Right cardiac atrium (tissue), 5 donors: Measurements from ENCODE around the gene ENHO. TPM values are rescaled to one million over a fixed set of nuclear protein-coding genes. Genes with fewer than 3 reads are reported as not detected.
"Not testable (repeated sequence)": the region's sequence is repeated elsewhere in the genome, so short reads cannot be mapped to it uniquely, and the experiment has no call there.

Source experiments
- ATAC-seq, 2 donors: fragments of 200-7000 bp; cut with Tn5 transposase; one replicate each; pipeline versions ENCODE4 v1.8.0 to v1.9.1; 2020; ENCODE audit warnings: moderate library complexity in 2 of 2, mild to moderate bottlenecking in 1 of 2
- DNase-seq, 3 donors: peaks; one replicate each; pipeline ENCODE4 v3.0.0-alpha.2; 2020
- H3K27ac ChIP-seq: one replicate; pipeline ENCODE4 v1.5.1; 2013; ENCODE audit warnings: mild to moderate bottlenecking, low read length, control low read depth, moderate library complexity
- H3K27me3 ChIP-seq: one replicate; pipeline ENCODE4 v1.6.1; 2013; ENCODE audit not compliant: control insufficient read depth, insufficient read depth
- H3K4me1 ChIP-seq: one replicate; pipeline ENCODE4 v1.6.1; 2013; ENCODE audit warnings: low read length; ENCODE audit not compliant: control insufficient read depth, insufficient read depth
- H3K4me3 ChIP-seq: one replicate; pipeline ENCODE4 v1.5.1; 2013; ENCODE audit warnings: low read length, control low read depth
- H3K9me3 ChIP-seq: one replicate; pipeline ENCODE4 v1.6.1; 2013; ENCODE audit warnings: low read length; ENCODE audit not compliant: control insufficient read depth
- WGBS: extraction: QIAGEN DNeasy Blood & Tissue Kit; methylation state at CpG from one replicate; pipeline ENCODE4 v1.1.7; 2013; 5-methylcytosine and 5-hydroxymethylcytosine counted together
- intact Hi-C, 4 donors: fragments of 100-400 bp; cut with DNase I; formaldehyde crosslinking; loops; one replicate each; pipeline versions ENCODE4 v1.11.0 to v1.14.0; 2022 to 2023
- polyA plus RNA-seq: library from polyadenylated mRNA; stranded (reverse); fragments of 200-250 nt; gene quantifications from one replicate; pipeline ENCODE4 v1.2.3, GENCODE V29; 2013
- total RNA-seq, 4 donors: library from RNA; stranded (reverse); fragmentation: NEBNext Ultra II Directional; extraction: Animal tissue kit (Norgen Biotek cat#: 25700); gene quantifications; one replicate each; pipeline ENCODE4 v1.2.1, GENCODE V29; 2021
- donor health status: healthy with polysubstance abuse.
- donor health status: DM: no; HTN: yes; CAD: no.
- donor health status: DM: no; HTN: no; CAD: no.
- donor health status: DM: no; HTN: yes; CAD: no; lungs with severe emphysema.
- donor health status: DM: yes; HTN: yes; CAD: no.

The ENHO gene
- total and polyA plus RNA-seq, 5 donors: 0.67 to 3.2 (median 1.6) TPM

DNA sequence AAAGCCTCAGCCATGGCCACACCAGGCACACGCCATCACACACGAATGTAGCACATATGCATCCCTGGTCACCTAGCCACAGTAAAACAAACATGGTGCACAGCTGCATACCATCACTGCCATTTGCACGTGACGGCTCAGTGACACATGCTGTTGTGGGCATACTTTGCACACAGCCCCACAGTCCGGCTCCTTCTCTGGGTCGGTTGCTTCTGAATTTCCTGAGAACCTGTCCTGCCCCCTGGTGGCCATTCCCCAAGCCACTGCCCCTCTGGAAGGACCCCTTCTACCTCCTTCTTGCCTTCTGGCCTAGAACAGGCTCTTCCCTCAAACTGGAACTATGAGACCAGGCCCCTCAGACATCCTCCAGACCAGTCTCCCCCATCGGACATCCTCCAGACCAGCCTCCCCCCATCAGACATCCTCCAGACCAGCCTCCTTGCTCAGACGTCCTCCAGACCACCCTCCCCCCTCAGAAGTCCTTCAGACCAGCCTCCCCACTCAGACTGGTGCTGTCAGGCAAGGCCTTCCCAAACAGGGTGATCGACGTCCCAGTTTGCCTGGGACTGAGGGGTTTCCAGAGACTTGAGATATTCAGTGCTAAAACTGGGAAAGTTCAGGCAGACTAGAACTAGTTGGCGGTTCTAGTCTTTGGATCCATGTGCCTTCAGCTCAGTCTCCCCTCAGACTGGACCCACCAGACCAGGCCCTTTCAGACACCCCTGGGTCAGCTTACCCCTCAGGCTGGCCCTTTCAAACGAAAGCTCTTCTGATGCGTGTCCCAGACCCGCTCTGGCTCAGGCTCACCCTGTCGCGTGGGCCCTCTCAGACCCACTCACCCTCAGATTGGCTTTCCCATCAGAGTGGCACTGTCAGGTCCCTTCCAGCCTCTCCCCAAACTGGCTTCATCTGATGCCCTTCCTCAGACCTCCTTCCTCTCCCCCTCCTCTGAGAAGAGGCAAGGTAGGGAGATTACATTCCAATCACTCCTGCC is 24.3 kb upstream of the ENHO start:
- Histone ChIP-seq H3K4me3 (no peak overlapping the region), H3K4me1 (no peaks in the 10 kb centered on the region), H3K27me3 (no peaks in the 10 kb centered on the region), H3K27ac (no peak overlapping the region), H3K9me3 (no peaks in the 10 kb centered on the region)
- intact Hi-C loops: loop anchor here in 2 of 4 donors (2.0 to 10.0 kb wide), 5 partner anchors 44 to 215 kb away; no protein-coding TSS in a partner anchor
- 56% methylated on average over 16 of the region's 16 CpGs for WGBS
- DNase-seq (peak; percentile 75 to 88 (median 82)), ATAC-seq (peak; percentile 59 to 73)

DNA sequence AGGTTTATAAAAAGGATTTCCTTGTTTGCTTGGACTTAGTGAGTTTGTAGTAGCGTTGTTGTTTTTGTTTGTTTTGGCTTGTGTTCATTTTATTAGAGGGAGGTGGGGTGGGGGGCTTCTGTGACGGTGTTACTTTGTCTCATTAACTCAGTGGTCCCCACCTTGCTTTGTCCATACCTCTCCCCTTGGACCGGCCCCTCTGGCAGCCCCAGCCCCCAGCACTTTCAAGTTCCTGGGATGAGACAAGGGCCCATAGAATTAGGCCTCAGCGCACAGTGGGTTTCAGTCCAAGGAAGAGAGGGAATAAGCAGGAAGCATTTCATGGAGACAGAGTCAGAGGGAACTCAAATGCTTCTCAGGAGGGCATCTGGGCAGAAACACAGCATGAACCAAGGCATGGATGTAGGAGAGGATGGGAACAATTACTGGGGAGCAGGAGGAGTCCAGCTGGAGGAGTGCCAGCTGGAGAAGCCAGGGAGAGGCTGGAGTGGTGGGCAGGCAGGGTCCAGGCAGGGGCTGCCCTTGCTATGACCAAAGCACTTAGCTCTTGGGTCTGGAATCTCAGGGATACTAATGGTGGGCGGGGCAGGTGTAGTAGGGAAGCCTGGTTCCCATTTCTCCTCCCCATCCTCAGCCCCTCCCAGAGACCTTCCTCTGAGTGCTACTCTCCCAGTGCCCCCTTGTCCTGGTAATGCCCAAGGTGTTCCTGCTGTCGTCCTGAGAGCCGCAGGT is 23.5 kb upstream of the ENHO start:
- H3K27me3 ChIP-seq: no peaks in the 10 kb centered on the region
- WGBS: 82% methylated on average over 7 of the region's 7 CpGs
- no peak for DNase-seq
- no peaks in the 10 kb centered on the region for H3K4me1 ChIP-seq
- ATAC-seq: no peak
- H3K27ac ChIP-seq: no peak overlapping the region
- intact Hi-C loops: loop anchor here in 2 of 4 donors (2.0 to 10.0 kb wide), 5 partner anchors 44 to 214 kb away; no protein-coding TSS in a partner anchor
- no peak overlapping the region for H3K4me3 ChIP-seq
- H3K9me3 ChIP-seq: no peaks in the 10 kb centered on the region

GRCh38 chr9:34545497-34545896 is 22.7 kb upstream of the ENHO start:
- WGBS: 86% methylated on average over 6 of the region's 6 CpGs
- intact Hi-C loops: loop anchor here in 1 of 4 donors (5.0 to 10.0 kb wide), 4 partner anchors 43 to 213 kb away; no protein-coding TSS in a partner anchor

DNA sequence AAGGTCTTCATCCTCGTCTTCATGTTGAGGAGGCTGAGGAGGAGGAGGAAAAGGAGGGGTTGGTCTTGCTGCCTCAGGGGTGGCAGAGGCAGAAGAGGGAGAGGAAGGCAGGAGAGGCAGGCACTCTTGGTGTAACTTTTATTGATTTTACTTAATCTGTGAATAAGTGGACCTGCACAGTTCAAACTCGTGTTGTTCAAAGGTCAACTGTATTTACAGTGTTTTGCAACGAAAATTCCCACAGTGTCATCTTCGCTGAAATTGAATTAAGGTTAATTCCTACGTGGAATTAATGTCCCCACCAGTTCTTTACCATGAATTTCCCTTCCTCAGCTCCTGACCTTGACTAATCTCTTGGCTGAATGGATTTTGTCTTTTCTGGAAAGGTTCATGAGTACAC is 21.2 kb upstream of the ENHO start:
- WGBS: 67% methylated on average over 5 of the region's 5 CpGs
- intact Hi-C loops: loop anchor here in 1 of 4 donors (10.0 kb wide), 2 partner anchors 109 to 139 kb away; no protein-coding TSS in a partner anchor
- no peak for DNase-seq

More at GRCh38 chr9:34545497-34545896, 22.7 kb upstream of the ENHO start:
- H3K4me3 ChIP-seq: no peak overlapping the region
- no peaks in the 10 kb centered on the region for H3K4me1 ChIP-seq
- H3K27me3 ChIP-seq: no peaks in the 10 kb centered on the region
- no peaks in the 10 kb centered on the region for H3K9me3 ChIP-seq
- DNase-seq: peak in 1 of 3 donors; percentile 40
- ATAC-seq: no peak
- no peak overlapping the region for H3K27ac ChIP-seq

DNA sequence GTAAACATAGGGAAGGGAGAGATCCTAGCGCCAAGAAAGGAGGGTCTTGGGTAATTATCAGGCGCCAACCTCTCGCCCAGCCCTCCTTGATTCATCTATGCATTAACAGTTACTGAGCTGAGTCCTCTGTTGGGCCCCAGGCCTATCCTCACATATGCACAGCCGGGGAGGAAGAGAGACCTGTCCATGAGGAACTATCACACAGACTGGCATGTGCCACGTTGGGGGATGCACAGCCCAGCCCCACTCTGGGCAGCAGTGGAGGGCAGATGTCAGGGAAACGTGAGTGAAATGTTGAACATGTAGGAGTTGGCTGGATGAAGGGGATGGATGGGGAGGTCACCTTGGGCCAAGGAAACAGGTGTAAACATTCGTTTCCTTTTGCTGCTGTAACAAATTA is 18.8 kb upstream of the ENHO start:
- intact Hi-C loops: loop anchor here in 1 of 4 donors (10.0 kb wide), 2 partner anchors 107 to 137 kb away; no protein-coding TSS in a partner anchor
- Histone ChIP-seq H3K9me3 (no peaks in the 10 kb centered on the region), H3K4me3 (no peak overlapping the region), H3K27ac (no peak overlapping the region), H3K4me1 (no peaks in the 10 kb centered on the region), H3K27me3 (no peaks in the 10 kb centered on the region)
- ATAC-seq (no peak), DNase-seq (no peak)
- 87% methylated on average over 7 of the region's 7 CpGs for WGBS

More for the DNA sequence above, 21.2 kb upstream of the ENHO start:
- H3K9me3 ChIP-seq: no peaks in the 10 kb centered on the region
- no peaks in the 10 kb centered on the region for H3K27me3 ChIP-seq
- no peak for ATAC-seq
- H3K4me1 ChIP-seq: no peaks in the 10 kb centered on the region
- no peak overlapping the region for H3K4me3 ChIP-seq
- no peak overlapping the region for H3K27ac ChIP-seq

GRCh38 chr9:34540827-34541226 is 18.0 kb upstream of the ENHO start:
- DNase-seq (no peak), ATAC-seq (no peak)
- H3K27ac ChIP-seq: no peak overlapping the region
- no peaks in the 10 kb centered on the region for H3K9me3 ChIP-seq
- intact Hi-C loops: loop anchor here in 1 of 4 donors (10.0 kb wide), 2 partner anchors 106 to 136 kb away; no protein-coding TSS in a partner anchor
- 72% methylated on average over 2 of the region's 2 CpGs for WGBS
- no peaks in the 10 kb centered on the region for H3K27me3 ChIP-seq
- H3K4me3 ChIP-seq: no peak overlapping the region
- no peaks in the 10 kb centered on the region for H3K4me1 ChIP-seq

DNA sequence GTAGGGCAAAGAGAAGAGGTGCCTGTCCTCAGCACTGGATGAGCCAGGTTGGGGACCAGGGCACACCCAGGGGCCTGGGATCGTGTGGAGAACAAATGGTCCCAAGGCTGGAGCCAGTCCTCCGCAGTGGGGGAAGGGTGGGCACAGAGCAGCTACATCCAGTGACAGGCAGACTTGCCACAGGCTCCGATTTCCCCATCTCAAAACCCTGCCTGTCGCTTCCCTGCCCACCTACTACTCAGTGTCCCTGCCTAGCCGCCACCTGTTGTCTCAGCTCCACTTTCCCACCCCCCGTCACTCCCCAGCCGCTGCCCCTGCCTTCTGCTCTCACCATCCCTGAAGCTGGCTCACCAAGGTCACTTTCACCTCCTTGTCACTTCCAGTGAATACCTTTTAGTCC is 13.9 kb upstream of the ENHO start:
- no peak for ATAC-seq
- H3K9me3 ChIP-seq: no peaks in the 10 kb centered on the region
- H3K4me3 ChIP-seq: no peak overlapping the region
- no peaks in the 10 kb centered on the region for H3K27me3 ChIP-seq
- no peak for DNase-seq
- no peaks in the 10 kb centered on the region for H3K4me1 ChIP-seq
- no peak overlapping the region for H3K27ac ChIP-seq
- intact Hi-C loops: no loop called here
- 52% methylated on average over 7 of the region's 7 CpGs for WGBS

DNA sequence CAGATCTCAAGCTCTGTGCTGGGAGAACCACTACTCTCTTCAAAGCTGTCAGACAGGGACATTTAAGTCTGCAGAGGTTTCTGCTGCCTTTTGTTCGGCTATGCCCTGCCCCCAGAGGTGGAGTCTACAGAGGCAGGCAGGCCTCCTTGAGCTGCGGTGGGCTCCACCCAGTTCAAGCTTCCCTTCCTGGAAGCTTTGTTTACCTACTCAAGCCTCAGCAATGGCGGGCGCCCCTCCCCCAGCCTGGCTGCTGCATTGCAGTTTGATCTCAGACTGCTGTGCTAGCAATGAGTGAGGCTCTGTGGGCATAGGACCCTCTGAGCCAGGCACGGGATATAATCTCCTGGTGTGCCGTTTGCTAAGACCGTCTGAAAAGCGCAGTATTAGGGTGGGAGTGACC is 9.3 kb upstream of the ENHO start:
- ATAC-seq, intact Hi-C loops, DNase-seq, H3K4me1 ChIP-seq, H3K9me3 ChIP-seq, H3K27me3 ChIP-seq, H3K4me3 ChIP-seq, H3K27ac ChIP-seq: not testable (repeated sequence)
- 91% methylated on average over 7 of the region's 8 CpGs for WGBS

DNA sequence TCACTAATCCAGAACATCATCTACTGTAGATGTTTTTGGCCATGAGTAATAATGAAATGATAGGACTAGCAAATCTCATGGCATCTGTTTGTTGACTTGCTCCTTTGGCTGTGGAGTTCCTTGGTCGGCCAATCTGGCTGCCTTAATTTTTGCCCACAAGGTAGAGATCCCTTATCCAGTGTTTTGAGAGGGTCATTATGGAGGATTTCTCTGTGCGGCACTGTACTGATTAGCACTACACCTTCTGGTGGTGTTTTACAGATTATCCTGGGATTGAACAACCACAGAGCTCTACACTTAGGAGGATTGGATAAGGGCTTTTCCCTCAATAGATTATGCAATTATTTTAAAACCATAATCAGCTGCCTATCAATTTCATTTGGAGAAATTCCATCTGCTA is 3.2 kb upstream of the ENHO start:
- ATAC-seq (no peak), DNase-seq (no peak)
- Histone ChIP-seq H3K9me3 (no peaks in the 10 kb centered on the region), H3K27ac (no peak overlapping the region), H3K4me1 (no peaks in the 10 kb centered on the region), H3K4me3 (no peak overlapping the region), H3K27me3 (no peaks in the 10 kb centered on the region)
- 67% methylated on average over 2 of the region's 2 CpGs for WGBS
- intact Hi-C loops: no loop called here

GRCh38 chr9:34524349-34524748 is 1.6 kb upstream of the ENHO start:
- Histone ChIP-seq H3K27ac (no peak overlapping the region), H3K27me3 (no peaks in the 10 kb centered on the region), H3K9me3 (no peaks in the 10 kb centered on the region), H3K4me1 (no peaks in the 10 kb centered on the region), H3K4me3 (no peak overlapping the region)
- intact Hi-C loops: no loop called here
- no peak for DNase-seq
- 84% methylated on average over 3 of the region's 3 CpGs for WGBS
- no peak for ATAC-seq
